Activated CD8-positive, alpha-beta T cell treated with anti-CD3 and anti-CD28 coated beads for 36 hours (primary cell): ENCODE measurements around the gene MACROH2A1. TPM values are rescaled to one million over a fixed set of nuclear protein-coding genes. Genes with fewer than 3 reads are reported as not detected.

Experiments
- ATAC-seq: fragments of 200-7000 bp; cut with Tn5 transposase; one replicate; pipeline ENCODE4 v1.10.0; 2021; ENCODE audit warnings: mild to moderate bottlenecking, moderate library complexity
- CTCF ChIA-PET: fragments of 350-600 bp; sonication (Branson Sonifier 250); formaldehyde crosslinking; loops from one replicate; lab custom pipeline; 2021; ENCODE audit warnings: antibody characterized with exemption; lab: Charles Lee
- POLR2A ChIA-PET: fragments of 350-600 bp; sonication (Branson Sonifier 250); formaldehyde crosslinking; loops from one replicate; lab custom pipeline; 2021; ENCODE audit warnings: antibody characterized with exemption; lab: Charles Lee
- DNase-seq: peaks from one replicate; pipeline ENCODE4 v3.0.0-alpha.2; 2020
- H3K27ac Mint-ChIP-seq: one replicate; pipeline ENCODE4 v1.8.0; 2021; ENCODE audit warnings: mild to moderate bottlenecking, mixed read lengths
- H3K27me3 Mint-ChIP-seq: one replicate; pipeline ENCODE4 v1.8.0; 2021; ENCODE audit warnings: mixed read lengths
- H3K36me3 Mint-ChIP-seq: one replicate; pipeline ENCODE4 v1.8.0; 2021; ENCODE audit warnings: low read depth, mixed read lengths
- H3K4me1 Mint-ChIP-seq: one replicate; pipeline ENCODE4 v1.8.0; 2021; ENCODE audit warnings: low read depth, mixed read lengths
- H3K4me3 Mint-ChIP-seq: one replicate; pipeline ENCODE4 v1.8.0; 2021; ENCODE audit warnings: mild to moderate bottlenecking, moderate library complexity, mixed read lengths
- H3K9me3 Mint-ChIP-seq: one replicate; pipeline ENCODE4 v1.8.0; 2021; ENCODE audit warnings: mixed read lengths
- intact Hi-C: fragments of 100-400 bp; cut with micrococcal nuclease; formaldehyde crosslinking; loops from one replicate; pipeline ENCODE4 v1.10.0; 2022
- total RNA-seq, 2 experiments: library from RNA; stranded (reverse); gene quantifications; one replicate each; pipeline ENCODE4 v1.2.3, GENCODE V29; 2021
- TF ChIP-seq, protein P1 (sequence below): fragments of 200-600 bp; IDR thresholded peaks from one replicate; pipeline ENCODE4 v1.8.0; 2022; ENCODE audit warnings: antibody characterized with exemption, mild to moderate bottlenecking

MACROH2A1 gene
- total RNA-seq, 2 experiments from 2014 or later = 170 to 179 TPM

- intact Hi-C loops = no loop called here
- ATAC-seq (no peak), DNase-seq (no peak)
- Mint-ChIP-seq H3K36me3 (peaks cover 38% of the 10 kb centered on the region), H3K4me3 (no peak overlapping the region), H3K27me3 (no peaks in the 10 kb centered on the region), H3K27ac (no peak overlapping the region), H3K9me3 (no peaks in the 10 kb centered on the region), H3K4me1 (no peaks in the 10 kb centered on the region)
- CTCF ChIA-PET = interaction anchor here (0.8 to 1.5 kb wide), 2 partner anchors 14 to 24 kb away, joined by 3 to 4 read pairs; no protein-coding TSS in a partner anchor
- POLR2A ChIA-PET = no interaction called here
- TF ChIP-seq, protein P1, sequence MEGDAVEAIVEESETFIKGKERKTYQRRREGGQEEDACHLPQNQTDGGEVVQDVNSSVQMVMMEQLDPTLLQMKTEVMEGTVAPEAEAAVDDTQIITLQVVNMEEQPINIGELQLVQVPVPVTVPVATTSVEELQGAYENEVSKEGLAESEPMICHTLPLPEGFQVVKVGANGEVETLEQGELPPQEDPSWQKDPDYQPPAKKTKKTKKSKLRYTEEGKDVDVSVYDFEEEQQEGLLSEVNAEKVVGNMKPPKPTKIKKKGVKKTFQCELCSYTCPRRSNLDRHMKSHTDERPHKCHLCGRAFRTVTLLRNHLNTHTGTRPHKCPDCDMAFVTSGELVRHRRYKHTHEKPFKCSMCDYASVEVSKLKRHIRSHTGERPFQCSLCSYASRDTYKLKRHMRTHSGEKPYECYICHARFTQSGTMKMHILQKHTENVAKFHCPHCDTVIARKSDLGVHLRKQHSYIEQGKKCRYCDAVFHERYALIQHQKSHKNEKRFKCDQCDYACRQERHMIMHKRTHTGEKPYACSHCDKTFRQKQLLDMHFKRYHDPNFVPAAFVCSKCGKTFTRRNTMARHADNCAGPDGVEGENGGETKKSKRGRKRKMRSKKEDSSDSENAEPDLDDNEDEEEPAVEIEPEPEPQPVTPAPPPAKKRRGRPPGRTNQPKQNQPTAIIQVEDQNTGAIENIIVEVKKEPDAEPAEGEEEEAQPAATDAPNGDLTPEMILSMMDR = no peak
Measured at GRCh38 chr5:135355169-135355568, 43.9 kb downstream of the MACROH2A1 start.

- intact Hi-C loops = no loop called here
- H3K27me3 Mint-ChIP-seq = no peaks in the 10 kb centered on the region
- ChIA-PET POLR2A (no interaction called here), CTCF (interaction anchor here (1.5 kb wide), 1 partner anchor 23 kb away, joined by 4 read pairs; no protein-coding TSS in a partner anchor)
- H3K27ac Mint-ChIP-seq = no peak overlapping the region
- TF ChIP-seq, protein P1 = no peak
- no peaks in the 10 kb centered on the region for H3K9me3 Mint-ChIP-seq
- no peaks in the 10 kb centered on the region for H3K4me1 Mint-ChIP-seq
- DNase-seq (no peak), ATAC-seq (no peak)
- H3K36me3 Mint-ChIP-seq = peaks cover 40% of the 10 kb centered on the region
- no peak overlapping the region for H3K4me3 Mint-ChIP-seq
Measured at GRCh38 chr5:135353952-135354721, 44.9 kb downstream of the MACROH2A1 start.

DNA sequence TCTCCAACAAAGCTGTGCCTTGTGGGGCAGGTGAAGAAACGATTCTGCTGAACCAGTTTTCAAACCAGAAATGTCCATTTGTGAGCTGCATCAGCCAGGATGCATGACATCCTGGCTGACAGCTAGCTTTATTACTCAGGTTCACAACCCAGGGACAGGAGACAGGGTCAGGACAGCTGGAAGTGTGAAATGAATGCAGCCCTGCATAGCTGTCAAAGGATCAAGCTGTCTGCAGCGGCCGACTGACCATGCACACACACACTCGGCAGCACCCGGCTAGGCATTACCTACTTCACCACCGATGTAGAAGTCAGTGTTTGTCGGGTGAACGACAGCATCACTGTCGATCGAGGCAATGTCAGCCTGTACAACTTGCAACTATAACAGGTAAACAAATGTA is 48.5 kb downstream of the MACROH2A1 start:
- H3K27me3 Mint-ChIP-seq = no peaks in the 10 kb centered on the region
- POLR2A ChIA-PET = no interaction called here
- no peaks in the 10 kb centered on the region for H3K9me3 Mint-ChIP-seq
- intact Hi-C loops = no loop called here
- no peak overlapping the region for H3K27ac Mint-ChIP-seq
- no peak for ATAC-seq
- H3K4me3 Mint-ChIP-seq = no peak overlapping the region
- TF ChIP-seq, protein P1 = no peak
- DNase-seq = no peak
- CTCF ChIA-PET = no interaction called here
- H3K4me1 Mint-ChIP-seq = no peaks in the 10 kb centered on the region
- H3K36me3 Mint-ChIP-seq = peaks cover 26% of the 10 kb centered on the region

DNA sequence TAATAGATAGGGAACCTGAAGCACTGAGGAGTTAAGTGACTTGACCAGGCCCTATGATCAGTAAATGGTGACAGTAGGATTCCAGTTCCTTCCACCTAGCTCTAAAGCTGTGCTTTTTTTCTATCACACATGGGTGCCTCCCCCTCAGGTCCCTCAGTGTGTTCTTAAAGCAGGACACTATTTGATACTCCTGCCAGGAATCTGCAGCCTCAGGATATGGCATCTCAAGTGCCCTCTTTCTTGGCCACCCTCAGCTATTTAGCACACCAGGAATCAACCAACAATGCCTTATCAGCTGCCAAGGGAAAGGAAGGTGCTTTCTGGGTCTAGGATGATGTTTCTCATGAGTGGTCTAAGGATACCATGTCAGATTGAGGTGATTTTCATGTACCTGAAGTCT is 49.1 kb downstream of the MACROH2A1 start:
- ChIA-PET POLR2A (no interaction called here), CTCF (no interaction called here)
- TF ChIP-seq, protein P1 = no peak
- H3K4me1 Mint-ChIP-seq = no peaks in the 10 kb centered on the region
- H3K36me3 Mint-ChIP-seq = peaks cover 25% of the 10 kb centered on the region
- no peak overlapping the region for H3K4me3 Mint-ChIP-seq
- H3K27me3 Mint-ChIP-seq = no peaks in the 10 kb centered on the region
- no peaks in the 10 kb centered on the region for H3K9me3 Mint-ChIP-seq
- H3K27ac Mint-ChIP-seq = no peak overlapping the region
- ATAC-seq (no peak), DNase-seq (no peak)
- intact Hi-C loops = no loop called here

GRCh38 chr5:135349451-135349850 is 49.6 kb downstream of the MACROH2A1 start:
- CTCF ChIA-PET = no interaction called here
- no peak for DNase-seq
- no peak for ATAC-seq
- TF ChIP-seq, protein P1 = no peak
- intact Hi-C loops = no loop called here
- no peaks in the 10 kb centered on the region for H3K27me3 Mint-ChIP-seq
- H3K27ac Mint-ChIP-seq = no peak overlapping the region
- H3K4me1 Mint-ChIP-seq = no peaks in the 10 kb centered on the region
- H3K4me3 Mint-ChIP-seq = no peak overlapping the region
- POLR2A ChIA-PET = no interaction called here
- H3K9me3 Mint-ChIP-seq = no peaks in the 10 kb centered on the region
- H3K36me3 Mint-ChIP-seq = peaks cover 24% of the 10 kb centered on the region
